ENCODE results near the gene STK35.

- TF ChIP-seq CTCF (IDR thresholded peaks at IDR 0.05; ENCODE audit: control extremely low read depth in 1 of 3, insufficient read depth in 1 of 3, low read depth in 1 of 3, low read length in 3 of 3) (no peak), EZH2 (IDR thresholded peaks at IDR 0.05; ENCODE audit: low read depth, low read length, severe bottlenecking) (no peak), RAD21 (IDR thresholded peaks at IDR 0.05 in 1 of 2, conservative IDR thresholded peaks at IDR 0.05 in 1 of 2; ENCODE audit: low read depth in 2 of 2, low read length in 2 of 2) (no peak), SP1 (IDR thresholded peaks at IDR 0.05; ENCODE audit: low read depth, low read length) (no peak), POLR2AphosphoS5 (IDR thresholded peaks at IDR 0.05; ENCODE audit: low read depth, low read length) (no peak), BACH1 (IDR thresholded peaks at IDR 0.05; ENCODE audit: low read length) (no peak), POLR2A (IDR thresholded peaks at IDR 0.05; ENCODE audit: control extremely low read depth in 1 of 2, low read depth in 2 of 2, low read length in 2 of 2) (no peak), ATF2 (IDR thresholded peaks at IDR 0.05; ENCODE audit: low read length) (no peak), SRF (IDR thresholded peaks at IDR 0.05; ENCODE audit: low read depth, low read length) (no peak), SIRT6 (IDR thresholded peaks at IDR 0.05; ENCODE audit: low read length) (no peak), CREB1 (IDR thresholded peaks at IDR 0.05) (no peak), BCL11A (IDR thresholded peaks at IDR 0.05; ENCODE audit: low read depth in 2 of 2, low read length in 2 of 2) (no peak), RNF2 (IDR thresholded peaks at IDR 0.05; ENCODE audit: borderline replicate concordance, low read depth, low read length, missing control alignments, poor library complexity, severe bottlenecking) (no peak), EP300 (IDR thresholded peaks at IDR 0.05; ENCODE audit: borderline replicate concordance in 1 of 2, low read depth in 2 of 2, low read length in 2 of 2) (no peak)
Observed at GRCh38 chr20:2146080-2146867, 44.6 kb downstream of the STK35 start.
